Keratinocyte (primary cell): ENCODE data around the gene C1RL. TPM values are rescaled to one million over a fixed set of nuclear protein-coding genes. Genes with fewer than 3 reads are reported as not detected.
A peak's percentile ranks its signal among the peaks of the same experiment; 100 is the strongest.

Experiments used
- DNase-seq: peaks from one replicate; pipeline ENCODE4 v3.0.0-alpha.2; 2011; ENCODE audit warnings: low read depth, missing footprints, low spot score
- FAIRE-seq: peaks from 2 replicates; lab custom pipeline; 2011; peaks lifted over from hg19 to GRCh38; lab: Jason Lieb, UNC
- H2AFZ ChIP-seq: 2 replicates; pipeline ENCODE4 v1.6.0; 2012; ENCODE audit warnings: low read length, control low read depth, inconsistent platforms; ENCODE audit not compliant: control insufficient read depth
- H3K27ac ChIP-seq: 2 replicates; pipeline ENCODE4 v1.5.1; 2011; ENCODE audit warnings: low read length; ENCODE audit not compliant: control insufficient read depth, insufficient read depth
- H3K27me3 ChIP-seq: 3 replicates; pipeline ENCODE4 v1.6.0; 2011; ENCODE audit warnings: low read length; ENCODE audit not compliant: control insufficient read depth, insufficient read depth; ENCODE audit errors: extremely low read depth
- H3K36me3 ChIP-seq, 2 experiments: 2 replicates in 1 of 2; 3 replicates in 1 of 2; pipeline ENCODE4 v1.5.1; 2011; ENCODE audit warnings: low read length in 2 of 2, mild to moderate bottlenecking in 1 of 2; ENCODE audit not compliant: control insufficient read depth in 2 of 2, insufficient read depth in 2 of 2; ENCODE audit errors: extremely low read depth in 1 of 2
- H3K4me1 ChIP-seq: 3 replicates; pipeline ENCODE4 v1.5.1; 2011; ENCODE audit warnings: low read length; ENCODE audit not compliant: control insufficient read depth, insufficient read depth; ENCODE audit errors: extremely low read depth
- H3K4me2 ChIP-seq: 3 replicates; pipeline ENCODE4 v1.6.0; 2011; ENCODE audit warnings: low read depth, low read length; ENCODE audit not compliant: control insufficient read depth, insufficient read depth; ENCODE audit errors: extremely low read depth
- H3K4me3 ChIP-seq, 3 experiments: fragments of 200-600 bp in 1 of 3; sonication (generic) in 1 of 3; 2 replicates in 2 of 3; 3 replicates in 1 of 3; pipeline ENCODE4 v1.5.1; 2011 to 2016; ENCODE audit warnings: low read length in 3 of 3, mild to moderate bottlenecking in 3 of 3, control low read depth in 2 of 3, inconsistent platforms in 1 of 3, low read depth in 1 of 3, mixed read lengths in 1 of 3, mixed run types in 1 of 3, moderate library complexity in 1 of 3; ENCODE audit not compliant: control insufficient read depth in 2 of 3, insufficient read depth in 2 of 3; ENCODE audit errors: extremely low read depth in 1 of 3
- H3K79me2 ChIP-seq: 2 replicates; pipeline ENCODE4 v1.6.0; 2012; ENCODE audit warnings: low read length; ENCODE audit not compliant: control insufficient read depth, insufficient read depth
- H3K9ac ChIP-seq: 3 replicates; pipeline ENCODE4 v1.6.0; 2011; ENCODE audit warnings: low read length; ENCODE audit not compliant: control insufficient read depth, insufficient read depth; ENCODE audit errors: extremely low read depth
- H3K9me1 ChIP-seq: 3 replicates; pipeline ENCODE4 v1.6.0; 2011; ENCODE audit warnings: low read length; ENCODE audit not compliant: control insufficient read depth, insufficient read depth; ENCODE audit errors: extremely low read depth
- H3K9me3 ChIP-seq: 2 replicates; pipeline ENCODE4 v1.5.1; 2012; ENCODE audit warnings: low read depth, low read length; ENCODE audit not compliant: control insufficient read depth
- H4K20me1 ChIP-seq: 3 replicates; pipeline ENCODE4 v1.6.0; 2011; ENCODE audit warnings: low read length; ENCODE audit not compliant: control insufficient read depth, insufficient read depth; ENCODE audit errors: extremely low read depth
- EZH2 ChIP-seq: IDR thresholded peaks from one replicate; pipeline ENCODE4 v1.6.1; 2012; ENCODE audit warnings: inconsistent platforms, mild to moderate bottlenecking, low read length, moderate library complexity
- dilution Hi-C: fragments of 300-500 bp; cut with MboI; formaldehyde crosslinking; loops from one replicate; pipeline ENCODE4 v1.7.0; 2020; ENCODE audit warnings: low sequenced_read_pairs; ENCODE audit not compliant: extremely low pct_ligation_motif_present
- polyA plus RNA-seq, 5 experiments: library from polyadenylated mRNA; depleted of rRNA in 3 of 5; stranded (reverse) in 3 of 5; stranded (forward) in 1 of 5; unstranded in 1 of 5; fragments of >200 nt; gene quantifications; 1 replicate in 1 of 5; 2 replicates in 3 of 5; 3 replicates in 1 of 5; pipeline versions ENCODE4 v1.2.1 to v1.2.3, GENCODE V29; 2011 to 2012; ENCODE audit warnings: missing spikeins in 2 of 5, low read depth in 1 of 5, low replicate concordance in 1 of 5
- TF ChIP-seq, protein P1 (sequence below), 3 experiments: IDR thresholded peaks in 1 of 3; conservative IDR thresholded peaks in 1 of 3; optimal IDR thresholded peaks in 1 of 3; 2 replicates in 2 of 3; 3 replicates in 1 of 3; pipeline versions ENCODE3 to v1.5.1; 2011; ENCODE audit warnings: low read length in 3 of 3, mild to moderate bottlenecking in 3 of 3, moderate library complexity in 2 of 3, control low read depth in 1 of 3, inconsistent platforms in 1 of 3; ENCODE audit not compliant: insufficient read depth in 2 of 3; ENCODE audit errors: extremely low read depth in 1 of 3

Gene C1RL
- polyA plus RNA-seq, 1 donor (not counting 4 experiments of a cell fraction or from before 2014, with no cell fraction given), result 9.3 TPM

DNA sequence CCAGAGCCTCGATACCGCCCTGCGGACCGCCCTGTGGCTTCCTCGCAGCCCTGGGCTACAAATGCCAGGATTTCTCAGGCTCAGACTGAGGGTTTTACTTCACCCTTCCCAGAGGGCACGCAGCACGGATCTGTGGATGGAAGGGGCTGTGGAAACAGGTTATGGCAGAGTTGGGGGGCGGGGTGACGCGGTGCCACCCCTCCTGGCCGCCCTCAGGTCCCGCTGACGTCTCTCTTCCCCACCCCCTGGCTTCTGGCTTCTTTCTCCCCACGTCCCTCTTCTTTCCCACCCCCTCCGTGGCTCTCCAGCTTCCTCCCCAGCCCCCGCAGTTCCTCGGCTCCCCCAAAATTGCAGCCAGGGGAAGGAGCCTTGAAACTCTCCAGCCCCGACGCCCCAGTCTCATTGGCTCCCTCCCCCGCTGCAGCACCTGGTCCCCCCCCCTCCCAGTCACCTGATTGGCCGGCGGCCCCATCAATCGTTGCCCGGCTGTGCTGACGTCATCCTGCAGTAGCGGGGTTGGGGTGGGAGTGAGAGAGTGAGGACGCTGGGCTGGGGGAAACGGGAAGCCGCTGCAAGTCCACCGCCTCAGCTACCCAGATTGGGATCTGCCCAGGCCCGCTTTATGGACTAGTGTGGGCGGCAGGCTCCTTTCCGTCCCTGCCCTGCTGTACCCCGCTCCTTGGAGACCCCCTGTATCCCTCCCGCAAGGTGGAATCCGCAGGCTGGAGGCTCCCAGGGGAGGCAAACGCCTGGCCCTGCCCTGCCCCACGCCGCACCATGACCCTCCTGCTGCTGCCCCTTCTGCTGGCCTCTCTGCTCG is 21.1 kb upstream of the C1RL start, which contains the start of gene CLSTN3:
Gene CLSTN3 (plus strand): TSS at position 500 of the 820 bp plus-strand sequence. CDS start 278 bp downstream, at position 778.
- Histone ChIP-seq H3K9me3 (no peaks in the 10 kb centered on the region), H3K36me3 (peaks cover 3 to 14% of the 10 kb centered on the region in 2 experiments), H3K9ac (peak within 1 kb of the TSS; percentile 61), H3K9me1 (no peaks in the 10 kb centered on the region), H3K4me2 (peak within 1 kb of the TSS; percentile 95), H3K27me3 (no peaks in the 10 kb centered on the region), H2AFZ (peak within 1 kb of the TSS; percentile 73), H3K79me2 (no peaks in the 10 kb centered on the region), H4K20me1 (peaks cover 2% of the 10 kb centered on the region), H3K4me3 (peak within 1 kb of the TSS; percentile 65 to 74 (median 74)), H3K4me1 (peaks cover 18% of the 10 kb centered on the region), H3K27ac (peak within 1 kb of the TSS; percentile 8)
- FAIRE-seq, result no peak
- no peak for TF ChIP-seq EZH2
- TF ChIP-seq, protein P1, sequence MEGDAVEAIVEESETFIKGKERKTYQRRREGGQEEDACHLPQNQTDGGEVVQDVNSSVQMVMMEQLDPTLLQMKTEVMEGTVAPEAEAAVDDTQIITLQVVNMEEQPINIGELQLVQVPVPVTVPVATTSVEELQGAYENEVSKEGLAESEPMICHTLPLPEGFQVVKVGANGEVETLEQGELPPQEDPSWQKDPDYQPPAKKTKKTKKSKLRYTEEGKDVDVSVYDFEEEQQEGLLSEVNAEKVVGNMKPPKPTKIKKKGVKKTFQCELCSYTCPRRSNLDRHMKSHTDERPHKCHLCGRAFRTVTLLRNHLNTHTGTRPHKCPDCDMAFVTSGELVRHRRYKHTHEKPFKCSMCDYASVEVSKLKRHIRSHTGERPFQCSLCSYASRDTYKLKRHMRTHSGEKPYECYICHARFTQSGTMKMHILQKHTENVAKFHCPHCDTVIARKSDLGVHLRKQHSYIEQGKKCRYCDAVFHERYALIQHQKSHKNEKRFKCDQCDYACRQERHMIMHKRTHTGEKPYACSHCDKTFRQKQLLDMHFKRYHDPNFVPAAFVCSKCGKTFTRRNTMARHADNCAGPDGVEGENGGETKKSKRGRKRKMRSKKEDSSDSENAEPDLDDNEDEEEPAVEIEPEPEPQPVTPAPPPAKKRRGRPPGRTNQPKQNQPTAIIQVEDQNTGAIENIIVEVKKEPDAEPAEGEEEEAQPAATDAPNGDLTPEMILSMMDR (optimal IDR thresholded peaks at IDR 0.05 in 1 of 3, IDR thresholded peaks at IDR 0.05 in 1 of 3, conservative IDR thresholded peaks at IDR 0.05 in 1 of 3; ENCODE audit: extremely low read depth in 1 of 3, insufficient read depth in 2 of 3, low read length in 3 of 3), result no peak
- DNase-seq, result no peak
- dilution Hi-C loops, result no loop called here

DNA sequence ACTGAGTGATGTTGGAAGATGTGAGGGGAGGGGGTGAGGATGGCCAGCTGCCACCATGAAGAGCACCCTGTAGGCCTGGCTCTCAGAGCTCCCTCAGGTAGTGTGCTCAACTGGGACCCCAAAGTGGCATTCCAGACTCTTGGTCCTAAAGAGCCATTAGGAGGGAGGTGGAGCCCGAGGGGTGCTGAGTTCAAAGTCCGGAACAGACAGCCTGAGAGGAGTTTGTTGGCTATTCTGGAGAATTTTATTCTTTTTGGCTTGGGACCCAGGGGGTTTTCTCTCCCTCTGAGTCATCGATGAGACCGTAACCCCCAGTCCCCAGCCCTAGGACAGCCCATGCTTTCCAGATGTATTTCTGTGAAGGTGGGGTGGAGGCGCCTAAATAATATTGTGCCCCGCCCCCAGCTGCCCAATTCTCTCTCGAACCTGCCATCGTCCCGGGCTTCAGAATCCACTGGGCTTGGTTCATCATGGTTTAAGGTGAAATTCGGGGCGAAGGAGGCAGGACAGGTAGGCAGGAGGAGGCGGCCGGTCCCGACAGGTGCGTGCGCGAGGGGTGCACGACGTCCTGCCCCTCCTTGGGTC is 20.4 kb upstream of the C1RL start:
- DNase-seq, result no peak
- peak overlapping the region; percentile 53 for H3K9ac ChIP-seq

More for the DNA sequence above, 20.4 kb upstream of the C1RL start:
- peaks cover 18% of the 10 kb centered on the region for H3K4me1 ChIP-seq
- no peaks in the 10 kb centered on the region for H3K79me2 ChIP-seq
- peaks cover 3 to 12% of the 10 kb centered on the region in 2 experiments for H3K36me3 ChIP-seq
- H2AFZ ChIP-seq, result peak overlapping the region; percentile 37
- H3K27me3 ChIP-seq, result no peaks in the 10 kb centered on the region
- H3K9me1 ChIP-seq, result no peaks in the 10 kb centered on the region
- no peaks in the 10 kb centered on the region for H3K9me3 ChIP-seq
- peak overlapping the region; percentile 95 for H3K4me2 ChIP-seq
- H3K4me3 ChIP-seq, result peak overlapping the region; percentile 58 to 74 (median 74)
- no peak overlapping the region for H3K27ac ChIP-seq
- TF ChIP-seq EZH2, result no peak
- TF ChIP-seq, protein P1 (optimal IDR thresholded peaks at IDR 0.05 in 1 of 3, IDR thresholded peaks at IDR 0.05 in 1 of 3, conservative IDR thresholded peaks at IDR 0.05 in 1 of 3; ENCODE audit: extremely low read depth in 1 of 3, insufficient read depth in 2 of 3, low read length in 3 of 3), result no peak
- H4K20me1 ChIP-seq, result peaks cover 2% of the 10 kb centered on the region
- no peak for FAIRE-seq
- dilution Hi-C loops, result no loop called here
